Middle frontal gyrus (tissue), 1 donor: ENCODE measurements around the gene FLII.

Experiments used
- DNase-seq: peaks from one replicate; pipeline ENCODE4 v3.0.0-alpha.2; 2015; ENCODE audit warnings: low spot score; ENCODE audit errors: extremely low spot score

The FLII gene

DNA sequence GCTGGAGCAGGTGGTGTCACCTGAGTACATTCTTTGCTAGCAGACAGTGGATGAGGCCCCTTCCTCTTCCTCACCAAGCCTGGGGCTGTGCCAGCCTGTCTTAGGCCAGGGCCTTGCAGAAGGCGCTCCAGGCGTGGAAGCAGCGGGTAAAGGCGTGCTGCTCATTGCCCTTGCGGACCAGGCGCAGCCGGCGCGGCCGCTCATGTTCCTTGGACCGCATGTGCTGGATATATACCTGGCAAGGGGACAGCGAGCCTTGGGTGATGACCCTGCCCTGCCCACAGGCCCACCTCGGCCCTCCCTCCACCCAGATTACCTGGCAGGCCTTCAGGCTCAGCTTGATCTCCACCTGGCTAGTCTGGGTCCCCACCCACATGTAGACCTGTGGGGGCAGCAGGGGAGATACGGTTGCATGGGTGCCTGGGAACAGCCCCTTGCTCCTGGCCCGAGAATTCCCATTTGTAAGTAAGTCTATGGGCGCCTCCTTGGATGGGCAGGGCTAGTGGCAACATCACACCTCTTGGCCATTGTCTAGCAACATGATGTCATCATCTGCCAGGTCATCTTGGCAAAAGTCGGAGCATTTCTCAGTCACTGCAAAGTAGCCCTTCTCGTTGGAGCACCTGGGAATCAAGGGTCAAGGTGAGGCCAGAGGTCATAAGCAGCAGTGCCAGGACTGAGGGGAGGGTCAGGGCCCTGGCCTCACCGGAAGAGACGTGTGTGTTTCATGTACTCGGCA lies 13.3 kb downstream of the FLII start:
- no peak for DNase-seq

DNA sequence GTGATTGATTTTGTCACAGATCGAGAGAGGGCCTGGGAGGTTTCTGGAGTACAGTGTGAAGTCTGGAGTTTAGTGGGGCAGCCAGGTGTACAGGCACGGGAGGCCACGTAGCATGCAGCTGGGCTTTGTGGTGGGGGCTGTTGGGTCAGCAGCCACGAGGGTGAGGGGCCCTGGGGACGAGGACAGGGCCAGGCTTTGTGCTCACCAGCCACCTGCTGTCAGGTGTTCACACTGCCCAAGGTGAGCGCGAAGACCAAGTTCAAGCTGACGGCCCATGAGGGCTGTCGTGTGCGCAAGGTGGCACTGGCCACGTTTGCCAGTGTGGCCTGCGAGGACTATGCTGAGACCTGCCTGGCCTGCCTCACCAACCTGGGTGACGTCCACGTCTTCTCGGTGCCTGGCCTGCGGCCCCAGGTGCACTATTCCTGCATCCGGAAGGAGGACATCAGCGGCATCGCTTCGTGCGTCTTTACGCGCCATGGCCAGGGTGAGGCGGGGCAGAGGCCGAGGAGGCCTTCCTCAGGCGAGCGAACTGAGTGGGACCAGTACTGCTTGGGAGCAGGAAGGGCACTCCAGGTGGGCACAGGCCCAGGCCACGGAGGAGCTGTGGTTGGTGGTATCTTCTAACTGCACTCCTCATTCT lies 17.2 kb downstream of the FLII start:
- no peak for DNase-seq

DNA sequence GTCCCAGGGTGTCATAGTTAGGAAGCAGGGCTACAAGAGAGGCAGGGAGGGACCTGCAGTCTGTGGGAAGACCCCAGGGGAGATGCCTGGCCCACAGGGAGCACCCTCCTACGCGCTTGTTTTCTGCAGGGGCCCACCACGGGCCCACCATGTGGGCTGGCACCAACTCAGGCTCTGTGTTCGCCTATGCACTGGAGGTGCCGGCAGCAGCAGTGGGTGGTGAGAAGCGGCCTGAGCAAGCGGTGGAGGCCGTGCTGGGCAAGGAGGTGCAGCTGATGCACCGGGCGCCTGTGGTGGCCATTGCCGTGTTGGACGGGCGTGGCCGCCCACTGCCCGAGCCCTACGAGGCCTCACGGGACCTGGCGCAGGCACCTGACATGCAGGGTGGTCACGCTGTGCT lies 18.1 kb downstream of the FLII start:
- no peak for DNase-seq

DNA sequence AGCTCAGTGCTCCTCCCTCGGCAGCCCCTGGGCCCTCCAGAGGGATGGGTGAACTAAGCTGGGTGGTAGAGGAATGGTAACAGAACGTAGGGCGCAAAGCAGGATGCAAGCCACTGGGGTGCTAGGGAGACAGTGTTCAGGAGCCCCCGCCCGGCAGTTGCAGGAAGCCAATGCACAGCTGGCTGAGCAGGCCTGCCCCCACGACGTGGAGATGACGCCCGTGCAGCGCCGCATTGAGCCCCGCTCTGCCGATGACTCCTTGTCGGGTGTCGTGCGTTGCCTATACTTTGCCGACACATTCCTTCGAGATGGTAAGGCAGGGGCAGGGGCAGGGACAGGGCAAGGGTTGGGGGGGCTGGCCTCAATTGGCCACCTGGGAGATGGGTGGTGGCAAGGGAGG lies 20.2 kb downstream of the FLII start:
- DNase-seq: no peak

DNA sequence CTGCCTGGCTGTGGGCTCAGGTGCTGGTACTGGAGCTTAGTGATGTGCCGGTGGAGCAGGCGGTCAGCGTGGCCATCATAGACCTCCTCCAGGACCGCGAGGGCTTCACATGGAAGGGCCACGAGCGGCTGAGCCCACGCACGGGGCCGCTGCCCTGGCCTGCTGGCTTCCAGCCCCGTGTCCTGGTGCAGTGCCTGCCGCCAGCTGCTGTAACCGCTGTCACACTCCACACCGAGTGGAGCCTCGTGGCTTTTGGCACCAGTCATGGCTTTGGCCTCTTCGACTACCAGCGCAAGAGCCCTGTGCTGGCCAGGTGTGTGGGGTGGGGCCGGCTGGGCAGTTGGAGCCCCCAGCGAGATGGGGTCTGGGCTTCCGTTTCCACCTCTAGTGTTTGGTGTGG lies 21.1 kb downstream of the FLII start:
- DNase-seq: no peak

DNA sequence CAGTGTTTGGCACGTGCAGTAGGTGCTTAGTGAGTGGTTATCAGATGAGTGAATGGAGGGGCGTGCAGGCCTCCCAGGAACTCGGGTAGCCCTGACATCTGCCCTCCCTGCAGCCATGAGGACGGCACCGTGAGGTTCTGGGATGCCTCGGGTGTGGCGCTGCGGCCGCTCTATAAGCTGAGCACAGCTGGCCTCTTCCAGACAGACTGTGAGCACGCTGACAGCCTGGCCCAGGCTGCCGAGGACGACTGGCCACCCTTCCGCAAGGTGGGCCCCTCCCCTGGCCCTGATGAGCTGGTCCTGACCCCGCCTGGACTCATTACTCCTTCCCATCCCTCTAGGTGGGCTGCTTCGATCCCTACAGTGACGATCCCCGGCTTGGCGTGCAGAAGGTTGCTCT lies 22.0 kb downstream of the FLII start:
- no peak for DNase-seq

DNA sequence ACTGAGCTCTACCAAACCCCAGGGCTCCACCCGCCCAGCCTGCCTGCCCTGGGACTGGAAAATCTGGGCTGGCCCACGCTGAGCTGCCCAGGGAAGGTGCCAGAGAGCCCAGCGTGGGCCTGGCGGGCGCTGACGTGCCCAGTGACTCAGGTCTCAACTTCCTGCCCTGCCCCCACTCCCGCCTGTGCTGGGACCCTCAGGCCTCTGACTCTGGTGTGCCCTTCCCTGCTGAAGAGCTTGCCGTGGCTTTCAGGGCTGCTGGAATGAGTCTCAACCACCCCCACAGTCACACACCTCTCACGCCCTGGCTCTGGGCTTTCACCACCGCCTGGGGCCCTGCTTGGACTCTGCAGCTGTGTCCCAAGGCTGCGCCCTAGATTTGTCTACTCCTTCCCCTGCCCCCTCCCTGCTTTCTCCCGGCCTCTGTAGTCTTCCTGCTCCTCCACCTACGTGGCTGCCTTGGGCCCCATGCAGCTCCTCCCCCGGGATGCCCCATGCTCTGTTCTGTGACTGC lies 22.7 kb downstream of the FLII start:
- DNase-seq: no peak

DNA sequence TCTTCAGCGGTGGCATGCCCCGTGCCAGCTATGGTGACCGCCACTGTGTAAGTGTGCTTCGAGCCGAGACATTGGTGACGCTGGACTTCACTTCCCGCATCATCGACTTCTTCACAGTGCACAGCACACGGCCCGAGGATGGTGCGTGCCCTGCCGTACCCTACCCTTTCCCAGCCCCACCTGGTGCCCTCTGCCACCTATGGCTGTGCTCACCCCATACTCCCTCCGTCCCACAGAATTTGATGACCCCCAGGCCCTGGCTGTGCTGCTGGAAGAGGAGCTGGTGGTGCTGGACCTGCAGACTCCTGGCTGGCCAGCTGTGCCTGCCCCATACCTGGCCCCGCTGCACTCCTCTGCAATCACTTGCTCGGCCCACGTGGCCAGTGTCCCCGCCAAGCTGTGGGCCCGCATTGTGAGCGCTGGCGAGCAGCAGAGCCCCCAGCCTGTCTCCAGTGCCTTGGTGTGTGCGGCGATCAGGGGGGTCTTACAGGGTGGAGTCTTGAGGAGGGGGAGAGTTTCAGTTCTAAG lies 23.6 kb downstream of the FLII start:
- no peak for DNase-seq

DNA sequence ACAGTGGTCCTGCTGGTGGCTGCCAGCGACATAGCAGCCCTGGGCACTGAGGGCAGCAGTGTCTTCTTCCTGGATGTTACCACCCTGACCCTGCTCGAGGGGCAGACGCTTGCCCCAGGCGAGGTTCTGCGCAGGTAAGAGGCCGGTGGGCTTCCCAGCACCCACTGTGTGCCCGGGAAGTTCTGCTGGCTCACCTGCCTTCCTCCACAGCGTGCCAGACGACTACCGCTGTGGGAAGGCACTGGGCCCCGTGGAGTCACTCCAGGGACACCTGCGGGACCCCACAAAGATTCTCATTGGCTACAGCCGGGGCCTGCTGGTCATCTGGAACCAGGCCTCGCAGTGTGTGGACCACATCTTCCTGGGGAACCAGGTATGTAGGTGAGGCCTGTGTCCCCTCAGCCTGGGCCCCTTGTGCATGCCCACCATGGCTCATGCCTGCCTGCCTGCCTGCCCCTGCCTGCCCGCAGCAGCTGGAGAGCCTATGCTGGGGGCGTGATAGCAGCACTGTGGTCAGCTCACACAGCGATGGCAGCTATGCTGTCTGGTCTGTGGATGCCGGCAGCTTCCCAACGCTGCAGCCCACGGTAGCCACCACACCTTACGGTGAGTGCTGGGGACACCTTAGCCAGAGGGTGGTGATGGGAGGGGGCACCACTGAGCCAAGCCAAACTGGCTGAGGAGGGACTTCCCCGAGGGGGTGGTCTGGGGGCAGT lies 24.6 kb downstream of the FLII start:
- DNase-seq: no peak

DNA sequence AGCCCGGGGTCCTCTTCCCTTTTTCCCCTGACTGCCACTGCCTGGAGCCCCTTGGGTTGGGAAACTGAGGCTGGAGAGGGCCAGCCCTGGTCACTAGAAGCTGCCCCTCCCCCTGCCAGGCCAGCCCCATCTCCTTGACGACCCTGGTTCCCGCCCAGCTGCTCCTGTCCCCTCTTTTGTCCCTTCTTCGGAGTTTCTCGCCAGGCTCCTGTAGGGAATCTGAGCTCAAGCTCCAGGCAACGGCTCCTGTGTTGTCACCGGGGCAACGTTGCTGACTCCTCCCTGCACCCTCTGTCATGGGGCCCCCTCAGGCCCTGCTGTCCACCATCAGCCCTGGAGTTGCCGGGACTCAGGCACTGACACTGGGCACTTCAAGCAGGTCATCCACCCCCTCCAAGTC lies 27.4 kb downstream of the FLII start:
- no peak for DNase-seq

DNA sequence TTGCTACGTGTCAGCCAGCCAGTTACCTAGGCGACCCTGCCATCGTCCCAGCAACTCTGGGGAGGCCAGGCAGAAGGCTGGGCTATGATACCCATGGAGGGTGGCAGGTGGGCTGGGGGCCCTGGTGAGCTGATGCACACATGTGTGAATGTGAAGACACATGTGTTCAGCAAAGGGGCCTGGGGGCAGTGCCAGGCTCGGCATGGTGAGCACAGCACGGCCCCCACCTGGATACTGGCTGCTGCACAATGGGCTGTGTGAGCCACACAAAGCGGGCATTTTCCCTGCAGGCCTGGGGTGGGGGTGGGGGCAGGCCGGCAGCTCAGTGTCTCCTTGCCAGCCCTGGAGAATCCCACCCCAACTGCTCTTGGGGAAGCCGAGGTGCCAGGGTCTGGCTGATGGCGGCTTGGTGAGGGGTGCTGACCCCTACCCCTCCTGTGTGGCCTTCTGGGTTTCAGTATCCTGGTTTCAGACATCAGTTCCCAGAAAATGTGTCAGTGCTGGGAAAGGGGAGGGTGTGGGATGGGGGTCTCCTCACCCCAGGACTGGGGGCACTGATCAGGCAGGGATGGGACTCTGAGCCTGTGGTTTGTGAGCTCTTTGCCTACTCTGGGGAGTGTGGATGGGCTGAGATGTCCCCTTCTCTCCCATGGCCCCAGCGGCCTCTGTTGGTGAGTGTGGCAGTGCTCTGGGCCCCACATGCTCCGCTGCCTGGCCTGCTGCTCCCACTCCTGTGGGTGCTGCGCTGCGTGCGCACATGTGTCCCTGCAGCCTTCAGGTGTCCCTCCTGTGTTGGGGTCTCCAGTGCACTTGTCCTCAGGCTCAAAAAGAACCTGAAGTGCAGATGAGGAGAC lies 28.0 kb downstream of the FLII start:
- DNase-seq: no peak

DNA sequence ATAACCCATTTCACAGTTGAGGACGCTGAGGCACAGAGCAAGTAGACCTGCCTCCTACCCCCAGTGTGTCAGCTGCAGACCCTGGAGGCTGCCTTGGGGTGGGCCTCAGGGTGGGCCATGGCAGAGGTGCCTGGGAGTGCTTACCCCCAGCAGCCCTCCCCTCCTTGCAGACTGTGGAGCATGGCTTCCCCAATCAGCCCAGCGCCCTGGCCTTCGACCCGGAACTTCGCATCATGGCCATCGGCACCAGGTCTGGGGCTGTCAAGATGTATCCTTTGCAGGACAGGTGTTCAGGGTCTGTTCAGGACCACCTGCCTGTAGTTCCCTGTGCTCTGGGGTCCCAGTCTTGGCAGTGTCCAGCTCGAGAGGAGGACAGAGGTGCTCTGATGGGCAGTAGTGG lies 28.8 kb downstream of the FLII start:
- DNase-seq: no peak

DNA sequence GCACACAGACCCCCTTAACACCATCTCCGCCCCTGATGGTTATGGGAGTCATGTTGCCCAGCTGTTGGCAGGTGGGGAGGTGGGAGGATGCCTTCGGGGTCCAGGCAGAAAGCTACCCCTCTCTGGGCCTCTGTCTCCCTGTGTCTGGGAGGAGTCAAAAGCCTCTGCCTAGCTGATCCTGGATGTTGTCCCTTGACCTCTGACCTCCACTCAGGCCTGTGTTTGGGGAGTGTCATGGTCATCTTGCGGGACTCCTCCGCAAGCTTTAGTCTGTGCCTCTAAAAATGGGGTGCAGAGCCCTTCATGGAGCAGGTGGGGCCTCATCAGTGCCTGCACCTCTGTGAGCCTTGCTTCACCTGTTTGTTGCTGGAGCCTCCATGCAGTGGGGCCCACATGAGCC lies 29.3 kb downstream of the FLII start:
- no peak for DNase-seq

DNA sequence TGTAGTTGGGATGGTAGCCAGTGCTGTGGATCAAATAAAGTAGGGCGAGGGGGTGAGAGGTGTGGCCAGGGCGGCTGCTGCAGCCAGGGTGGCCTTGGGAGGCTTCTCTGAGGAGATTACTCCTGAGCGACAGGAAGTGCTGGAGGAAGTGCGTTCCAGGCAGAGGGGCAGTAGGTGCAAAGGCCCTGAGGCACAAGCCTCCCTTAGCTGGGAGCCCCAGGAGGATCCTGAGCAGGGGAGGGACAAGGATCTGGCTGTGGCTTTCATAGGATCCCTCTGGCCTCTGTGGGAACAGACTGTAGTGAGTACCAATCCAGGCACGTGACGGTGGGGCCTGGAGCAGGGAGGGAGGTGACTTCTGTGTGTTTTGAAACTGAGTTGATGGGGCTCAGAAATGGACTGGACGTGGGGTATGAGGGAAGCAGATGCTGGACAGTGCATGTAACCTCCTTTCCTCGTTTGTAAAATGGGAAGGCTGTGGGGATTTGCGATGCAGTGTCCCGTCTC lies 30.3 kb downstream of the FLII start:
- no peak for DNase-seq

DNA sequence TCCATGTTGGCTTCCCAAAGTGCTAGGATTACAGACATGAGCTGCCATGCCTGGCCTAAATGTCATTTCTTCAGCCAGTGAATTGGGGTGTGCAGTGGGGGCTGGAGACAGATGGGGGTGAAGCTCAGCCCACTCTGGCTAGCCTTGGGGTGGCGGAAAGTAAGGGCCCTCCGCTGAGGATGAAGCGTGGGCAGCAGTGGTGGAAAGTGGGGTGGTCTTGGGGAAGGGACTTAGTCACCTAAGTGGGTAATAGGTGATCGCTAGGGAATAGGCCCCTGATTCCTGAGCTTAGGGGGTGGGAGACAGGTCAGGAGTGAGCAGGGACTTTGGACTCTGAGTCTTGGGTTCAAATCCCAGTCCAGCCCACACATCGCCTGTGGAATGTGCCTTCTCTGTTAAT lies 30.9 kb downstream of the FLII start:
- DNase-seq: no peak

DNA sequence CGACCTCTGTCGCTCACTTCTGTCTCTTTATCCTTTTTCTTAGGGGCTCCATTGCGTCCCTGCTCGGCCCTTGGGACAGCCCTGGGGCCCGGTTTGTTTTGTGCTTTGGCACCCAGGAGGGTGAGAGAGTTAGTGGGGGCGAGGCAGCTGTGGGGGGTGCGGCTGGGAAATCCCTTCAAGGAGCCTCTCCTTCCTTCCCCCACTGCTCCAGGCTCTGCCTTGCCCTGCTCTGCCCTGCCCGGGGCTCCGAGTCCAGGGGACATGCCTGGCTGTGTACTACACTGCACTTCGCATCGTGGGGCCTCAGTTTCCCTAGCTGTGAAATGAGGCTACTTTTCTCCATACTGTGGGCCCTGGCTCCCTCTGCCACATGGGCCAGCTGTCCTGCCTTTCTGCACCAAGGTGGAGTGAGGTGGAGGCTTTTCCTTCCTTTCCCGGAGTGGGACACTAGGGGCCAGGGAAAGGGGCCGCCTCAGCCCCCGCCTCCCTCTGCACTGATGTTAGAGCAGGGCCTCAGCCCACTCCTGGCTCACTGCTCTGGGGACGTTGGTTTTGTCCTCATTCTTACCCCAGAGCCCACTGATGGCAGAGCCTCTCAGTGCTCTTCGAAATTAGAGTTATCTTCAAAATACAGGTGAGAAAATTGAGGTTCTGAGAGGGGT lies 32.1 kb downstream of the FLII start:
- no peak for DNase-seq

DNA sequence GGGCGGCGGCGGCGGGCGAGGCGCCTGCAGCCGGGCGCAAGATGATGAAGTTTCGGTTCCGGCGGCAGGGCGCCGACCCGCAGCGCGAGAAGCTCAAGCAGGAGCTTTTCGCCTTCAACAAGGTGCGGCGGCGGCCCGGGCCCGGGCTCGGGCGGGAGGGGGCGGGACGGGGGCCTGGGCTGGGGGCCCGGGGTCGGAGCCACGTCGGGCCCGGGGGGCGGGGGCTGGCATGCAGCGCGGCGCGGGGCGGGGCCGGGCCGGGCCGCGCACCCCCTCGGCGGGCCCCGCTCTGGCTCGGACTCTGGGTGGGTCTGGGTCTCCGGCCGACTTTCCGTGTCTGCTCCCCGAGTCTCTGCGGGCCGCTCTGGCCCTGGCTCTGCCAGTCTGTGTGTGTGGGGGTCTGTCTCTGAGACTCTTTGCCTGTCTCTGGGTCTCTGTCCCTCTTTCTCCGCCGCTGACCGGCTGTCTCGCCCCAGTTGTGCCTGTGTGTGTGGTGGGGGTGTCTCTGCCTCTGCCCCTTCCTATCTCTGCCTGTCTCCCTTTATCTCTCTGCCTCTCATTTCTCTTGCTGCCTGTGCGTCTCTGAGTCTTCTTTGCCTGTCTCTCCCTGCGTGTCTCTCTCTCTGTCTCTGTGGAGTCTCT lies 32.8 kb downstream of the FLII start:
- no peak for DNase-seq

DNA sequence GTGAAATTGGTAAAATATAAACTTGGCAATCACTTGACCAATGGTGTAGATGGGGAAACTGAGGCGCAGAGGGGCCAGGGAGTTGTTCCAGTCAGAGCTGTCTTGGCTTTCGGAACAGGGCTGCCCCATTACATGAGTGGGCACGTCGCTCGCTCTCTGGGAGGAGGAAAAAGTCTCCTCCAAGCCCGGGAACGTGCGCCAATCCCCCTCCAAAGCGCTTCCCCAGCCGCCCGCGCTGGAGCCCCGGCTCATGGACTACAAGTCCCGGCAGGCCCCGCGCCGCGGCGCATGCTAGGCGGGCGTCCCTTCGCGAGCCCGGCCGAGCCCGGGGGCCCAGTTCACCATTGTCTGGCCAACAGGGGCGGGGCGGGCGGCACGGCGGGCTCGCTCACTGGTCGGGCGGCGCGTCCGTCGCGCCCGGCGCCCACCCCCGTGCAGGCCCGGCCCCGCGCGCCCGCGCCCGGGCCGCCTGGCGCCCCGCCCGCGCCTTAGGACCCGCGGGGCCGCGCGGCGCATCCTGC lies 33.4 kb downstream of the FLII start, which contains the start of gene LLGL1:
Gene LLGL1 (plus strand): TSS at position 515 of the 521 bp plus-strand sequence. CDS start 48 bp downstream, outside the sequence.
- peak; percentile 92 for DNase-seq

DNA sequence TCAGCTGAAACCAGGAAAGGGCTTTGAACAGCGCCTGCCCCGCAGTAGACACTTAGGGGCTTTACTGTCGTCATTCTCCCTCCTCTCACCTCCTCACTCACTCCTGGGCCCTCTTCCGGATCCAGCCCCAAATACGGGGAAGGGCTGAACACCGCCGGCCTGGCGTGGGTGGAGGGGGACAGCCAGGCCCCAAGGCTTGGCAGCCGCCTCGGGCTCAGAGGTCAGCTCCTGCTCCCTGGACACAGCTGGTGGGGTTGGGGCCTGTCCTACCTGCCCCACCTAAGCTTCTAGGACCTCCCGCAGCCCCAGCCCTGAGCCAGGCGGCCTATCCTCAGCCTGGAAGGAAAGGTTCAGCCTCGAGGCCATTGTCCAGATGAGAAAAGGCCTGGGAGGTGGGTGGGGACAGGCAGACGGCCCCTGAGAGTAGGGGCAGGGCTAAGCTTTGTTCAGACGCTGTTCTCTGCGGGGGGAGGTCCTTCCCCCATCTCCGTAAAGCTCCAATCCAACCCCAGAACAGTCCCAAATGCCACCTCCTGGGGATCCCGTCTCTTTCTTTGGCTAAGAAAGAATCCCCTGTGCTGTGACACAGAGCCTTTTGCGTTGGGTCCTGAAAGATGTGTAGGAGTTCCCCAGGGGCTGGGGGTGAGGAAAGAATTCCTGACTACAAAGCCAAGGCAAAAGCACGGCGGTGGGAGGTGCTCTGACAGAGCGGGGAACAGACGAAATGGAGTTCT lies 34.0 kb downstream of the FLII start:
- DNase-seq: no peak
